ENCODE results near the gene CGREF1.

DNA sequence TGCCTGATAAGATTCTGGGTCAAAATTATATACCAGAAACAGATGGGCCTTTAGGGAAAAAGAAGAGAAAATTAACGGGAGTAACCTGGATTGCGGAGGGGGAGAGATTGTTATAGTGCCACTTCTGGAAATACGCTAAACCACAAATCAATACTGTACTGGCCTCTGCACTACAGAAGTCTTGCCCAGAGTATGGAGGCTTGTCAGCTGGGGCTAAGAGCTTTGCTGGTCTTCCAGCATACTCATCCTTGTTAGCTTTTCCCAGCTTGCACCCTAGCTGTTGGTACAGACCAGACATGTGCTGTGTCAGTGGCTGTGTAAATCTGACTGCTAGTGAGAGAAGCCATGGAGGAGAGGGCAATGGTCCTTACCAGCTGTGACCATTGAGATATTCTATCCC lies 58.6 kb downstream of the CGREF1 start:
- TF ChIP-seq, protein P1, sequence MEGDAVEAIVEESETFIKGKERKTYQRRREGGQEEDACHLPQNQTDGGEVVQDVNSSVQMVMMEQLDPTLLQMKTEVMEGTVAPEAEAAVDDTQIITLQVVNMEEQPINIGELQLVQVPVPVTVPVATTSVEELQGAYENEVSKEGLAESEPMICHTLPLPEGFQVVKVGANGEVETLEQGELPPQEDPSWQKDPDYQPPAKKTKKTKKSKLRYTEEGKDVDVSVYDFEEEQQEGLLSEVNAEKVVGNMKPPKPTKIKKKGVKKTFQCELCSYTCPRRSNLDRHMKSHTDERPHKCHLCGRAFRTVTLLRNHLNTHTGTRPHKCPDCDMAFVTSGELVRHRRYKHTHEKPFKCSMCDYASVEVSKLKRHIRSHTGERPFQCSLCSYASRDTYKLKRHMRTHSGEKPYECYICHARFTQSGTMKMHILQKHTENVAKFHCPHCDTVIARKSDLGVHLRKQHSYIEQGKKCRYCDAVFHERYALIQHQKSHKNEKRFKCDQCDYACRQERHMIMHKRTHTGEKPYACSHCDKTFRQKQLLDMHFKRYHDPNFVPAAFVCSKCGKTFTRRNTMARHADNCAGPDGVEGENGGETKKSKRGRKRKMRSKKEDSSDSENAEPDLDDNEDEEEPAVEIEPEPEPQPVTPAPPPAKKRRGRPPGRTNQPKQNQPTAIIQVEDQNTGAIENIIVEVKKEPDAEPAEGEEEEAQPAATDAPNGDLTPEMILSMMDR (IDR thresholded peaks at IDR 0.05) = no peak
- TF ChIP-seq POLR2AphosphoS5 (IDR thresholded peaks at IDR 0.05) (peak in 1 of 2 donors; percentile 15), POLR2A (IDR thresholded peaks at IDR 0.05; ENCODE audit: low read depth) (no peak), EP300 (IDR thresholded peaks at IDR 0.05) (no peak)
